Mesothelial cell of epicardium (in vitro differentiated cells): ENCODE results near the gene EIF3D. TPM values are rescaled to one million over a fixed set of nuclear protein-coding genes. Genes with fewer than 3 reads are reported as not detected.

Source experiments
- DNase-seq, 2 experiments: peaks; one replicate each; pipeline ENCODE4 v3.0.0; 2021; ENCODE audit warnings: low spot score in 2 of 2; ENCODE audit not compliant: unreplicated experiment in 2 of 2
- H3K27ac Mint-ChIP-seq: 2 replicates; pipeline ENCODE4 v1.8.0; 2021; ENCODE audit warnings: mixed read lengths
- H3K27me3 Mint-ChIP-seq: 2 replicates; pipeline ENCODE4 v1.8.0; 2021; ENCODE audit warnings: low read depth, mixed read lengths
- H3K36me3 Mint-ChIP-seq: 2 replicates; pipeline ENCODE4 v1.8.0; 2021; ENCODE audit warnings: mixed read lengths
- H3K4me1 Mint-ChIP-seq: 2 replicates; pipeline ENCODE4 v1.8.0; 2021; ENCODE audit warnings: mixed read lengths
- H3K4me3 Mint-ChIP-seq: 2 replicates; pipeline ENCODE4 v1.8.0; 2021; ENCODE audit warnings: mild to moderate bottlenecking, moderate library complexity, mixed read lengths
- H3K9me3 Mint-ChIP-seq: 2 replicates; pipeline ENCODE4 v1.8.0; 2021; ENCODE audit warnings: mixed read lengths
- CTCF ChIP-seq: fragments of 200-600 bp; sonication (generic); IDR thresholded peaks from one replicate; pipeline ENCODE4 v1.5.0; 2021; ENCODE audit warnings: antibody characterized with exemption; ENCODE audit not compliant: unreplicated experiment
- total RNA-seq: library from RNA; stranded (reverse); gene quantifications from 3 replicates; pipeline ENCODE4 v1.2.1, GENCODE V29; 2021

Gene EIF3D
- total RNA-seq, 1 donor from 2014 or later: 194 TPM

GRCh38 chr22:36469094-36469710, 59.8 kb downstream of the EIF3D start:
- Mint-ChIP-seq H3K4me1 (peaks cover 5% of the 10 kb centered on the region), H3K27ac (no peak overlapping the region)

GRCh38 chr22:36467946-36468345, 61.0 kb downstream of the EIF3D start:
- Mint-ChIP-seq H3K4me1 (peaks cover 5% of the 10 kb centered on the region), H3K27me3 (no peaks in the 10 kb centered on the region), H3K36me3 (peaks cover 7% of the 10 kb centered on the region), H3K27ac (no peak overlapping the region), H3K4me3 (no peak overlapping the region), H3K9me3 (no peaks in the 10 kb centered on the region)
- TF ChIP-seq CTCF: no peak
- no peak for DNase-seq

More at GRCh38 chr22:36469094-36469710, 59.8 kb downstream of the EIF3D start:
- H3K4me3 Mint-ChIP-seq: no peak overlapping the region
- no peaks in the 10 kb centered on the region for H3K27me3 Mint-ChIP-seq
- DNase-seq: no peak
- H3K36me3 Mint-ChIP-seq: peaks cover 7% of the 10 kb centered on the region
- no peak for TF ChIP-seq CTCF
- H3K9me3 Mint-ChIP-seq: no peaks in the 10 kb centered on the region

GRCh38 chr22:36467042-36467810, 61.7 kb downstream of the EIF3D start:
- peak overlapping the region; percentile 80 for H3K27ac Mint-ChIP-seq

GRCh38 chr22:36466258-36466657, 62.7 kb downstream of the EIF3D start:
- Mint-ChIP-seq H3K27ac (peak overlapping the region; percentile 93), H3K4me1 (peaks cover 18% of the 10 kb centered on the region)

More at GRCh38 chr22:36467042-36467810, 61.7 kb downstream of the EIF3D start:
- DNase-seq: no peak
- no peaks in the 10 kb centered on the region for H3K9me3 Mint-ChIP-seq
- no peak overlapping the region for H3K4me3 Mint-ChIP-seq
- TF ChIP-seq CTCF: no peak
- H3K36me3 Mint-ChIP-seq: peaks cover 4% of the 10 kb centered on the region
- no peaks in the 10 kb centered on the region for H3K27me3 Mint-ChIP-seq
- H3K4me1 Mint-ChIP-seq: peaks cover 8% of the 10 kb centered on the region

More at GRCh38 chr22:36466258-36466657, 62.7 kb downstream of the EIF3D start:
- Mint-ChIP-seq H3K4me3 (no peak overlapping the region), H3K36me3 (no peaks in the 10 kb centered on the region), H3K27me3 (no peaks in the 10 kb centered on the region), H3K9me3 (no peaks in the 10 kb centered on the region)
- DNase-seq: no peak
- no peak for TF ChIP-seq CTCF
